Stomach (tissue), 9 donors: ENCODE results near the gene PCAT6. TPM values are rescaled to one million over a fixed set of nuclear protein-coding genes. Genes with fewer than 3 reads are reported as not detected.

Source experiments
- DNase-seq, 2 donors: peaks; one replicate each; pipeline versions ENCODE4 v3.0.0 to v3.0.0-alpha.2; 2013 to 2019
- H3K27ac ChIP-seq, 5 donors: fragments of 200-600 bp in 4 of 5; sonication (generic) in 4 of 5; one replicate each; pipeline ENCODE4 v1.5.1; 2013 to 2019; ENCODE audit warnings: mild to moderate bottlenecking in 1 of 5, moderate library complexity in 1 of 5
- H3K27me3 ChIP-seq, 3 donors: fragments of 200-600 bp; sonication (generic); one replicate each; pipeline ENCODE4 v1.5.1; 2017 to 2019; ENCODE audit warnings: mixed run types in 1 of 3
- H3K36me3 ChIP-seq, 4 donors: fragments of 200-600 bp; sonication (generic); 1 replicate in 3 of 4; 2 replicates in 1 of 4; pipeline ENCODE4 v1.5.1; 2016 to 2019
- H3K4me1 ChIP-seq, 4 donors: fragments of 200-600 bp; sonication (generic); one replicate each; pipeline ENCODE4 v1.5.1; 2016 to 2019
- H3K4me3 ChIP-seq, 4 donors: fragments of 200-600 bp; sonication (generic) in 3 of 4; one replicate each; pipeline ENCODE4 v1.5.1; 2016 to 2019; ENCODE audit warnings: mild to moderate bottlenecking in 1 of 4
- H3K9me3 ChIP-seq, 4 donors: fragments of 200-600 bp; sonication (generic); one replicate each; pipeline ENCODE4 v1.5.1; 2016 to 2019
- CTCF ChIP-seq, 7 experiments: fragments of 450-650 bp in 4 of 7; fragments of 200-600 bp in 3 of 7; sonication (generic) in 3 of 7; IDR thresholded peaks; one replicate each; pipeline ENCODE4 v1.5.1; 2016 to 2019; ENCODE audit warnings: antibody characterized with exemption in 7 of 7, control low read depth in 2 of 7, mild to moderate bottlenecking in 1 of 7
- EP300 ChIP-seq: sonication (generic); formaldehyde crosslinking; IDR thresholded peaks from one replicate; pipeline ENCODE4 v1.6.1; 2017; ENCODE audit warnings: antibody characterized with exemption
- POLR2A ChIP-seq, 4 donors: fragments of 450-650 bp; IDR thresholded peaks; one replicate each; pipeline ENCODE4 v1.6.1; 2016; ENCODE audit warnings: antibody characterized with exemption in 4 of 4, control low read depth in 2 of 4, mild to moderate bottlenecking in 1 of 4, moderate library complexity in 1 of 4
- POLR2AphosphoS5 ChIP-seq, 3 donors: sonication (generic); formaldehyde crosslinking; IDR thresholded peaks; one replicate each; pipeline ENCODE4 v1.6.1; 2016; ENCODE audit warnings: antibody characterized with exemption in 3 of 3
- WGBS, 5 donors: extraction: QIAGEN DNeasy Blood & Tissue Kit in 3 of 5; methylation state at CpG; one replicate each; pipeline versions ENCODE4 v1.1.5 to v1.1.7; 2013 to 2018; 5-methylcytosine and 5-hydroxymethylcytosine counted together
- intact Hi-C: fragments of 100-400 bp; cut with DNase I; formaldehyde crosslinking; loops from one replicate; pipeline ENCODE4 v1.15.1; 2023; ENCODE audit warnings: low total_unique reads
- polyA plus RNA-seq, 3 donors: library from polyadenylated mRNA; stranded (reverse); fragments of 200-250 nt; gene quantifications; one replicate each; pipeline ENCODE4 v1.2.3, GENCODE V29; 2013
- small RNA-seq, 4 donors: library from RNA; depleted of rRNA; stranded (forward); fragments of <200 nt; gene quantifications; one replicate each; pipeline ENCODE3, GENCODE V24; 2016
- total RNA-seq, 5 donors: library from RNA; depleted of rRNA; stranded (reverse); fragments of >200 nt; gene quantifications; one replicate each; pipeline versions ENCODE4 v1.1.0 to v1.2.3, GENCODE V29; 2014 to 2016
- donor health status: healthy with polysubstance abuse.
- donor health status: Bipolar disorder and iron deficiency.
- donor health status: healthy.

Gene PCAT6
- total and polyA plus RNA-seq, 8 donors, result 1.2 to 3.9 (median 2.7) TPM; not detected in 5

GRCh38 chr1:202860744-202861419 is 50.1 kb downstream of the PCAT6 start:
- Histone ChIP-seq H3K4me1 (peaks cover 4 to 32% (median 22%) of the 10 kb centered on the region in 4 donors), H3K9me3 (no peaks in the 10 kb centered on the region), H3K27me3 (no peaks in the 10 kb centered on the region), H3K27ac (peak overlapping the region; percentile 44 to 82 (median 67)), H3K36me3 (no peaks in the 10 kb centered on the region), H3K4me3 (peak overlapping the region; percentile 70 to 94 (median 81))
- TF ChIP-seq CTCF (IDR thresholded peaks at IDR 0.05), result no peak
- no peak for TF ChIP-seq EP300
- TF ChIP-seq POLR2AphosphoS5 (IDR thresholded peaks at IDR 0.05), result peak in 1 of 3 donors; percentile 71
- TF ChIP-seq POLR2A (IDR thresholded peaks at IDR 0.05), result no peak
- WGBS, 5 donors, result 0 to 4% (median 2%) methylated on average over 16 to 50 of the region's 50 CpGs
- intact Hi-C loops, result no loop called here
- peak; percentile 77 to 93 for DNase-seq

Small RNA genes lying within 50 kb of the gene (small RNA-seq; reads per million reads assigned to genes)
- gene AC098934.3, result 0 reads per million in 4 donors

Other genes with a start within 250 kb of the PCAT6 start
- under 1 TPM in 2 of 5 donors, not detected in 3; 0.18 to 0.29 TPM for gene SYT2, start 100.5 kb upstream of the PCAT6 start, total RNA-seq
- not detected for gene SYT2, start 100.5 kb upstream of the PCAT6 start, polyA plus RNA-seq
- gene KDM5B, start 2.5 kb upstream of the PCAT6 start, total RNA-seq, result 100 to 1,000 TPM in 2 of 5 donors, 10 to 100 TPM in 3; 46.0 to 229 (median 84.5) TPM
- gene KDM5B, start 2.5 kb upstream of the PCAT6 start, polyA plus RNA-seq, result 10 to 100 TPM in 1 of 3 donors, 1 to 10 TPM in 2; 6.5 to 13.4 (median 7.2) TPM
- 1 to 10 TPM in 2 of 5 donors, under 1 TPM in 1, not detected in 2; 0.45 to 5.1 (median 4.2) TPM for gene RABIF, start 78.2 kb downstream of the PCAT6 start, total RNA-seq
- 1 to 10 TPM; 4.9 to 9.1 (median 6.1) TPM for gene RABIF, start 78.2 kb downstream of the PCAT6 start, polyA plus RNA-seq
- 10 to 100 TPM; 15.4 to 97.3 (median 29.2) TPM for gene KLHL12, start 116.3 kb downstream of the PCAT6 start, total RNA-seq
- gene KLHL12, start 116.3 kb downstream of the PCAT6 start, polyA plus RNA-seq, result 10 to 100 TPM; 10.4 to 13.0 (median 12.5) TPM
- 100 to 1,000 TPM in 1 of 5 donors, 10 to 100 TPM in 4; 46.1 to 112 (median 70.6) TPM for gene ADIPOR1, start 147.4 kb downstream of the PCAT6 start, total RNA-seq
- gene ADIPOR1, start 147.4 kb downstream of the PCAT6 start, polyA plus RNA-seq, result 10 to 100 TPM; 55.8 to 69.7 (median 60.5) TPM
- 10 to 100 TPM; 17.7 to 89.8 (median 49.6) TPM for gene CYB5R1, start 156.3 kb downstream of the PCAT6 start, total RNA-seq
- gene CYB5R1, start 156.3 kb downstream of the PCAT6 start, polyA plus RNA-seq, result 10 to 100 TPM; 38.6 to 54.0 (median 45.1) TPM
- 100 to 1,000 TPM in 2 of 5 donors, 10 to 100 TPM in 3; 33.3 to 177 (median 77.2) TPM for gene TMEM183A, start 196.4 kb downstream of the PCAT6 start, total RNA-seq
- 10 to 100 TPM; 36.0 to 60.5 (median 52.1) TPM for gene TMEM183A, start 196.4 kb downstream of the PCAT6 start, polyA plus RNA-seq
- 1 to 10 TPM in 2 of 5 donors, under 1 TPM in 2, not detected in 1; 0.29 to 2.2 (median 1.2) TPM for gene PPFIA4, start 215.5 kb downstream of the PCAT6 start, total RNA-seq
- under 1 TPM; 0.31 to 0.95 (median 0.37) TPM for gene PPFIA4, start 215.5 kb downstream of the PCAT6 start, polyA plus RNA-seq